Hepatocyte (in vitro differentiated cells): Measurements from ENCODE around the gene GASK1B. TPM values are rescaled to one million over a fixed set of nuclear protein-coding genes. Genes with fewer than 3 reads are reported as not detected.

Experiments
- DNase-seq: peaks from one replicate; pipeline ENCODE4 v3.0.0-alpha.2; 2016; ENCODE audit warnings: low spot score
- H2AFZ ChIP-seq: fragments of 200-600 bp; sonication (generic); 2 replicates; pipeline ENCODE4 v1.6.0; 2016; ENCODE audit warnings: antibody characterized with exemption, mild to moderate bottlenecking
- H3K27ac ChIP-seq: fragments of 200-600 bp; sonication (generic); 2 replicates; pipeline ENCODE4 v1.5.1; 2016; ENCODE audit warnings: mild to moderate bottlenecking
- H3K27me3 ChIP-seq: fragments of 200-600 bp; sonication (generic); 2 replicates; pipeline ENCODE4 v1.6.1; 2016
- H3K36me3 ChIP-seq: fragments of 200-600 bp; sonication (generic); replicated peaks from 2 replicates; pipeline ENCODE4 v1.5.1; 2016; ENCODE audit warnings: low read depth; ENCODE audit not compliant: insufficient read depth
- H3K4me1 ChIP-seq: fragments of 200-600 bp; sonication (generic); 2 replicates; pipeline ENCODE4 v1.5.1; 2016; ENCODE audit warnings: mild to moderate bottlenecking, moderate library complexity; ENCODE audit not compliant: insufficient read depth
- H3K4me2 ChIP-seq: fragments of 200-600 bp; sonication (generic); 2 replicates; pipeline ENCODE4 v1.6.0; 2016
- H3K4me3 ChIP-seq: fragments of 200-600 bp; sonication (generic); 2 replicates; pipeline ENCODE4 v1.5.1; 2016; ENCODE audit warnings: mild to moderate bottlenecking
- H3K79me2 ChIP-seq: fragments of 200-600 bp; sonication (generic); 2 replicates; pipeline ENCODE4 v1.6.0; 2017; ENCODE audit warnings: mild to moderate bottlenecking
- H3K9me2 ChIP-seq: fragments of 200-600 bp; sonication (generic); replicated peaks from 2 replicates; pipeline ENCODE4 v1.6.0; 2017; ENCODE audit warnings: mild to moderate bottlenecking; ENCODE audit not compliant: insufficient read depth
- H3K9me3 ChIP-seq: fragments of 200-600 bp; sonication (generic); 2 replicates; pipeline ENCODE4 v1.5.1; 2016; ENCODE audit warnings: low read depth, mild to moderate bottlenecking
- H4K20me1 ChIP-seq: fragments of 200-600 bp; sonication (generic); 2 replicates; pipeline ENCODE4 v1.6.0; 2016; ENCODE audit warnings: mild to moderate bottlenecking; ENCODE audit not compliant: insufficient read depth, poor library complexity, severe bottlenecking
- EZH2 ChIP-seq: fragments of 200-600 bp; sonication (generic); IDR thresholded peaks from 2 replicates; pipeline ENCODE4 v1.6.1; 2016; ENCODE audit warnings: antibody characterized with exemption, mild to moderate bottlenecking, borderline replicate concordance
- EZH2phosphoT487 ChIP-seq: fragments of 200-600 bp; sonication (generic); IDR thresholded peaks from one replicate; pipeline ENCODE4 v1.6.1; 2018; ENCODE audit warnings: antibody characterized with exemption, mild to moderate bottlenecking, low read depth, moderate library complexity; ENCODE audit not compliant: unreplicated experiment, severe bottlenecking
- WGBS: methylation state at CpG from one replicate; pipeline ENCODE4 v1.1.6; 2016; ENCODE audit warnings: low lambda C conversion rate; ENCODE audit errors: missing lambda C conversion rate; 5-methylcytosine and 5-hydroxymethylcytosine counted together
- polyA plus RNA-seq: library from polyadenylated mRNA; unstranded; fragments of >200 nt; fragmentation: Nextera tagmentation; extraction: Ambion mirVana; gene quantifications from 2 replicates; pipeline ENCODE4 v1.2.1, GENCODE V29; 2016
- total RNA-seq: library from RNA; depleted of rRNA; stranded (reverse); fragments of >200 nt; gene quantifications from 2 replicates; pipeline ENCODE4 v1.2.3, GENCODE V29; 2014
- TF ChIP-seq, protein P1 (sequence below): fragments of 200-600 bp; sonication (generic); IDR thresholded peaks from 2 replicates; pipeline ENCODE4 v1.5.1; 2016; ENCODE audit warnings: antibody characterized with exemption, mild to moderate bottlenecking; ENCODE audit not compliant: poor library complexity

The GASK1B gene
- total and polyA plus RNA-seq, 2 experiments from 2014 or later: 30.9 to 88.8 TPM

DNA sequence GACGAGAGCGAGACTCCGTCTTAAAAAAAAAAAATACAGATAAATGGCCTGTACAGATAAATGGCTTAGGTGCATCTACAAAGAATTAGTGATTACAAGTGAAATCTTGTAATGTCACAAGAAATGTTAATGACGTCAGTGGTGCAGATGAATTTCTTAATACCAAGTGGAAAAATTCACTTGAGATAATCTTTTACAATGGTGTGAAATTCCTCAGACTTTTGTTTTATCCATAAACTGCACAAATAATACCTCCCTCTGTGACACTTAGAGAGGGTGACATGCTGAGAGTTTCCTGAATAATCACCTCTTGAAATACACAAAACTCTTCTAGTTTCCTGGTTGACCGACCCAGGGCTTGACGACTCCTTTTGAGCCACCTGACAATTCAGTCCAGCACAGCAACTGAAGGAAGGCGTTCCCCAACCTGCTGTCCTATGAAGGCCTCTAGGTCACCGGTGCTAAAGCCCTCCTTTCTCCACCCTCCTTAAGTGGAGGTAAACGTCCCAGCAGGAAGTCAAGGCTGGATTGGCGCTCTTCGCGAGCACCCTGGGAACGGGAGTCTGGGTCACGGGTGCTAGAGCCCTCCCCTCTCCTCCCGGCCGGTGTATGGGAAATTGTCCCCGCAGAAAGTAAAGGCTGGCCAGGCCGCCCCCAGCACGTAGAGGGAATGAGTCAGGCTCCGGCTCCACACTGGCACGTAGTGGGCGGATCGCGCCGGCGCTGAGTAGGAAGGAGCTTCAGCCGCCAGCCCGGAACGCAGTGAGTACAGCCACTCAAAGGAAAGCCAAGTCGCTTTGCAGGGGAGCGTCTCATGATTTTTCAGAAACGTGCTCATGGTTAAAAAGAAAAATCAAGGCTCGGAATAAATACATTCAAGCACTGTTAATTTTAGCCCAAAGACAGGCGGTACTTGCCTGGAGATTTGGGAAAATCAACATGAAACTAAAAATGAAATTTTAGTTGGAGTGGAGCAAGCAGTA, 37.3 kb upstream of the GASK1B start, which contains the start of gene TMEM144:
TSS of gene TMEM144 (plus strand) at position 662 of the 983 bp plus-strand sequence. CDS start 2,182 bp downstream, outside the sequence.
- peak within 1 kb of the TSS; percentile 19 for H2AFZ ChIP-seq
- peak; percentile 96 for DNase-seq
- no peaks in the 10 kb centered on the region for H3K27me3 ChIP-seq

DNA sequence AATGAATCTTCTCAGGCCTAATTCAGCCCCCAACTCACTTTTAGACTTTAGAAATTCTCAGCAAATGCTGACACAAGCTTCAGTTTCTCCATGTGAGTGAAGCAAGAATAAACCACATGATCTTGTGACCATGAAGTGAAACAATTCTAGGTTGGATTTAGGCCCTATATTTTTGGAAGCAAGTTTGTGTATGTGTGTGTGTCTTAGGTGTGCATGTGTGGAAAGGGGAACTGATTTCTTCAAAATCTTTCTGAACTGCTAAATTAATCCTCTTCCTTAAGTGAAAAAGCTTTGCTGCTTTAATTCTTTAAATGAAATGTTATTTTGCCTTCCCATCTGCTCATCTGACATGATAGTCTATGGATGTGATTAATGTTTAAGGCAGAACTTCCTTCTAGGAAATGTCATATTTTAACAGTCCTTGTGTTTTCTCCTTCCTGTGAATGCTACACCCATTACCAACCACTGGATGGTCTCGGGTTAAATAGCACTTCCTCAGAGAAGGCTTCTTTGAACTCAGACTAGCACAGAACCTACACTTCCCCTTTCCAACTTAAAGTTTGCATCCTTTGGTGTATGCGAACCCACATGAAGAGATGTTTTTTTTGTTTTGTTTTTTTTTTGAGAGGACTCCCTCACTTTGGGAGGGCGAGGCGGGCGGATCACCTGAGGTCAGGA, 36.3 kb upstream of the GASK1B start:
- H3K4me1 ChIP-seq: peaks cover 5% of the 10 kb centered on the region
- no peaks in the 10 kb centered on the region for H3K9me2 ChIP-seq
- DNase-seq: no peak
- peak overlapping the region; percentile 82 for H3K4me2 ChIP-seq
- H3K79me2 ChIP-seq: peaks cover 3% of the 10 kb centered on the region
- peak overlapping the region; percentile 91 for H3K27ac ChIP-seq
- WGBS: 96% methylated on average over 5 of the region's 5 CpGs
- no peaks in the 10 kb centered on the region for H3K9me3 ChIP-seq
- H3K27me3 ChIP-seq: no peaks in the 10 kb centered on the region
- no peak overlapping the region for H3K4me3 ChIP-seq
- no peak overlapping the region for H2AFZ ChIP-seq
- TF ChIP-seq EZH2phosphoT487 (no peak), EZH2 (no peak)
- TF ChIP-seq, protein P1, sequence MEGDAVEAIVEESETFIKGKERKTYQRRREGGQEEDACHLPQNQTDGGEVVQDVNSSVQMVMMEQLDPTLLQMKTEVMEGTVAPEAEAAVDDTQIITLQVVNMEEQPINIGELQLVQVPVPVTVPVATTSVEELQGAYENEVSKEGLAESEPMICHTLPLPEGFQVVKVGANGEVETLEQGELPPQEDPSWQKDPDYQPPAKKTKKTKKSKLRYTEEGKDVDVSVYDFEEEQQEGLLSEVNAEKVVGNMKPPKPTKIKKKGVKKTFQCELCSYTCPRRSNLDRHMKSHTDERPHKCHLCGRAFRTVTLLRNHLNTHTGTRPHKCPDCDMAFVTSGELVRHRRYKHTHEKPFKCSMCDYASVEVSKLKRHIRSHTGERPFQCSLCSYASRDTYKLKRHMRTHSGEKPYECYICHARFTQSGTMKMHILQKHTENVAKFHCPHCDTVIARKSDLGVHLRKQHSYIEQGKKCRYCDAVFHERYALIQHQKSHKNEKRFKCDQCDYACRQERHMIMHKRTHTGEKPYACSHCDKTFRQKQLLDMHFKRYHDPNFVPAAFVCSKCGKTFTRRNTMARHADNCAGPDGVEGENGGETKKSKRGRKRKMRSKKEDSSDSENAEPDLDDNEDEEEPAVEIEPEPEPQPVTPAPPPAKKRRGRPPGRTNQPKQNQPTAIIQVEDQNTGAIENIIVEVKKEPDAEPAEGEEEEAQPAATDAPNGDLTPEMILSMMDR: no peak
- H4K20me1 ChIP-seq: no peaks in the 10 kb centered on the region
- H3K36me3 ChIP-seq: no peaks in the 10 kb centered on the region

More for the DNA sequence above, 37.3 kb upstream of the GASK1B start, which contains the start of gene TMEM144:
- Histone ChIP-seq H3K9me2 (no peaks in the 10 kb centered on the region), H3K27ac (peak within 1 kb of the TSS; percentile 91), H3K4me3 (peak within 1 kb of the TSS; percentile 45), H3K36me3 (no peaks in the 10 kb centered on the region), H3K9me3 (no peaks in the 10 kb centered on the region), H4K20me1 (no peaks in the 10 kb centered on the region), H3K4me2 (peak within 1 kb of the TSS; percentile 82), H3K4me1 (peaks cover 5% of the 10 kb centered on the region), H3K79me2 (peaks cover 3% of the 10 kb centered on the region)
- TF ChIP-seq EZH2phosphoT487 (no peak), EZH2 (no peak)
- TF ChIP-seq, protein P1: no peak
- 13% methylated on average over 34 of the region's 34 CpGs for WGBS

DNA sequence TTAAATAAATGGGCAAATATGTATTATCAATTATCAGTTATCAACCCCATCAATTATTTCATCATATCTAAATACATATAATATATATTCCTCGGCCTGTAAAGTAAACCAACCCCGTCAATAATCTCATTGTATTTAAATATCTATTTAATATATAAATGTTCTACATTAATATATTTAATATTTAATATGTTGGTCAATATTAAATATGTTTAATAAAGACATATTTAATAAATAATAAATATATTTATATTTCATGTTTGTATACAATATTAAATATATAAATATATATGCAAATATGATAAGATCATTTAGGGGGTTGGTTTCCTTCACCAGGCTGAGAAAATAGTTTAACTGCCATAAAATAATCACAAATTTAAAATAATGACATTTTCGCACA, 31.1 kb upstream of the GASK1B start:
- Histone ChIP-seq H3K4me1 (no peaks in the 10 kb centered on the region), H3K27ac (no peak overlapping the region), H3K9me2 (no peaks in the 10 kb centered on the region), H3K36me3 (no peaks in the 10 kb centered on the region), H2AFZ (no peak overlapping the region), H3K4me2 (no peak overlapping the region), H3K27me3 (no peaks in the 10 kb centered on the region), H3K9me3 (no peaks in the 10 kb centered on the region), H3K79me2 (no peaks in the 10 kb centered on the region), H4K20me1 (no peaks in the 10 kb centered on the region), H3K4me3 (no peak overlapping the region)
- TF ChIP-seq EZH2: no peak
- no peak for TF ChIP-seq EZH2phosphoT487
- TF ChIP-seq, protein P1: no peak
- no peak for DNase-seq
- over 99% methylated on average over 3 of the region's 3 CpGs for WGBS
